OCI-LY3 (cell line): ENCODE results near the gene SLC25A2.
"Not testable (repeated sequence)": the region's sequence is repeated elsewhere in the genome, so short reads cannot be mapped to it uniquely, and the experiment has no call there.

ENCODE experiments used
- H2AFZ ChIP-seq: fragments of 200-600, 300-600 bp; shearing (Covaris generic); 2 replicates; pipeline ENCODE4 v1.6.0; 2014; ENCODE audit warnings: antibody characterized with exemption, low read depth, low read length
- H3K27ac ChIP-seq: fragments of 200-600, 300-600 bp; sonication (generic); 2 replicates; pipeline ENCODE4 v1.5.1; 2014; ENCODE audit warnings: mild to moderate bottlenecking, low read length, moderate library complexity, mixed read lengths
- H3K27me3 ChIP-seq: fragments of 200-600, 300-600 bp; sonication (generic); 2 replicates; pipeline ENCODE4 v1.6.1; 2014; ENCODE audit warnings: low read depth, low read length, mixed read lengths
- H3K36me3 ChIP-seq: fragments of 200-600, 300-600 bp; sonication (generic); replicated peaks from 2 replicates; pipeline ENCODE3; 2014; ENCODE audit warnings: low read depth, low read length, mixed read lengths
- H3K4me1 ChIP-seq: fragments of 300-600, 200-600 bp; sonication (generic); 2 replicates; pipeline ENCODE4 v1.6.1; 2014; ENCODE audit warnings: low read length, mixed read lengths
- H3K4me2 ChIP-seq: fragments of 200-600, 300-600 bp; sonication (generic); 2 replicates; pipeline ENCODE4 v1.6.1; 2014; ENCODE audit warnings: low read length, mixed read lengths
- H3K4me3 ChIP-seq: fragments of 300-600, 200-600 bp; sonication (generic); 2 replicates; pipeline ENCODE4 v1.5.1; 2014; ENCODE audit warnings: antibody characterized with exemption, mild to moderate bottlenecking, low read length, moderate library complexity
- H3K79me2 ChIP-seq: fragments of 300-600, 200-600 bp; shearing (Covaris generic); 2 replicates; pipeline ENCODE4 v1.6.1; 2014; ENCODE audit warnings: mild to moderate bottlenecking, low read length, mixed read lengths
- H3K9ac ChIP-seq: fragments of 300-600, 200-600 bp; shearing (Covaris generic); 2 replicates; pipeline ENCODE4 v1.6.0; 2014; ENCODE audit warnings: mild to moderate bottlenecking, low read length, moderate library complexity
- H3K9me3 ChIP-seq: fragments of 200-600, 300-600 bp; shearing (Covaris generic); 2 replicates; pipeline ENCODE4 v1.6.1; 2014; ENCODE audit warnings: low read length, mixed read lengths; ENCODE audit not compliant: insufficient read depth
- H4K20me1 ChIP-seq: fragments of 200-600, 300-600 bp; sonication (generic); 2 replicates; pipeline ENCODE4 v1.6.1; 2016; ENCODE audit warnings: low read length, mixed read lengths; ENCODE audit not compliant: insufficient read depth
- EZH2phosphoT487 ChIP-seq: fragments of 200-600 bp; shearing (Covaris generic); IDR thresholded peaks from 2 replicates; pipeline ENCODE4 v1.6.1; 2018; ENCODE audit warnings: antibody characterized with exemption, mixed run types, low read depth
- TF ChIP-seq, protein P1 (sequence below): fragments of 200-600, 300-600 bp; sonication (generic); IDR thresholded peaks from 2 replicates; pipeline ENCODE4 v1.5.1; 2014; ENCODE audit warnings: antibody characterized with exemption, low read length, low read depth

The SLC25A2 gene

DNA sequence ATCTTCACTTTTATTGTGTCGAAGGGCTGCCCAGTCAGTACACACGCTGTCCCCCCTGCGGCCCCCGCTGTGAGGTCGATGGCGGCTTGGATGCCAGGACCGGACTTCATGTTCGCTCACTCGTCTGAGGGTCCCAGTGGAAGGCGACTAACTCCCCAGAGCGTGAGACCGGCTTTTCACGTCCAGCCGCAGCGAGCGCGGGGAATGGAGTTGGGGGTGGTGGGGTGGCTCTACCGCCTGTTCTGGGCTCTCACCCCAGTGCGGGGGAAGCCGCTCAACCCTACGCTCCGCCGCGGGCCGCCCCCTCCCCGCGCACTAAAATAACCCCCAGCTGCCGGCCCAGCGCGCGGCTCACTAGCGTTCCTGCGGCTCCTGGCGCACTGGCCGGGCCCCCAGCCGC is at the start of gene SLC25A2:
Gene SLC25A2, minus strand, starts transcription at position 294 of the 400 bp plus-strand sequence. Its CDS starts 184 bp downstream, at position 110.
- Histone ChIP-seq H3K4me2 (no peak within 1 kb of the TSS), H3K36me3 (no peaks in the 10 kb centered on the region), H3K9me3 (no peaks in the 10 kb centered on the region), H3K4me3 (no peak within 1 kb of the TSS), H3K4me1 (no peaks in the 10 kb centered on the region), H3K27ac (no peak within 1 kb of the TSS), H4K20me1 (no peaks in the 10 kb centered on the region), H3K9ac (no peak within 1 kb of the TSS), H2AFZ (no peak within 1 kb of the TSS), H3K79me2 (no peaks in the 10 kb centered on the region), H3K27me3 (no peaks in the 10 kb centered on the region)
- TF ChIP-seq EZH2phosphoT487, result no peak
- TF ChIP-seq, protein P1, sequence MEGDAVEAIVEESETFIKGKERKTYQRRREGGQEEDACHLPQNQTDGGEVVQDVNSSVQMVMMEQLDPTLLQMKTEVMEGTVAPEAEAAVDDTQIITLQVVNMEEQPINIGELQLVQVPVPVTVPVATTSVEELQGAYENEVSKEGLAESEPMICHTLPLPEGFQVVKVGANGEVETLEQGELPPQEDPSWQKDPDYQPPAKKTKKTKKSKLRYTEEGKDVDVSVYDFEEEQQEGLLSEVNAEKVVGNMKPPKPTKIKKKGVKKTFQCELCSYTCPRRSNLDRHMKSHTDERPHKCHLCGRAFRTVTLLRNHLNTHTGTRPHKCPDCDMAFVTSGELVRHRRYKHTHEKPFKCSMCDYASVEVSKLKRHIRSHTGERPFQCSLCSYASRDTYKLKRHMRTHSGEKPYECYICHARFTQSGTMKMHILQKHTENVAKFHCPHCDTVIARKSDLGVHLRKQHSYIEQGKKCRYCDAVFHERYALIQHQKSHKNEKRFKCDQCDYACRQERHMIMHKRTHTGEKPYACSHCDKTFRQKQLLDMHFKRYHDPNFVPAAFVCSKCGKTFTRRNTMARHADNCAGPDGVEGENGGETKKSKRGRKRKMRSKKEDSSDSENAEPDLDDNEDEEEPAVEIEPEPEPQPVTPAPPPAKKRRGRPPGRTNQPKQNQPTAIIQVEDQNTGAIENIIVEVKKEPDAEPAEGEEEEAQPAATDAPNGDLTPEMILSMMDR, result no peak

- Histone ChIP-seq H3K36me3 (no peaks in the 10 kb centered on the region), H2AFZ (no peak overlapping the region), H3K4me2 (no peak overlapping the region), H3K27ac (no peak overlapping the region), H3K4me3 (no peak overlapping the region), H3K79me2 (no peaks in the 10 kb centered on the region), H3K9me3 (no peaks in the 10 kb centered on the region), H4K20me1 (no peaks in the 10 kb centered on the region), H3K27me3 (no peaks in the 10 kb centered on the region), H3K9ac (no peak overlapping the region), H3K4me1 (0 out of 2 replicates have a peak, but pooled peaks cover 3% of the 10 kb centered on the region)
- TF ChIP-seq EZH2phosphoT487, result no peak
- TF ChIP-seq, protein P1, result no peak
Measured at GRCh38 chr5:141351591-141351990, 47.7 kb upstream of the SLC25A2 start.

GRCh38 chr5:141349917-141350619 is 46.2 kb upstream of the SLC25A2 start, which contains the start of gene PCDHGB1:
PCDHGB1 (plus strand) TSS chr5:141350099; CDS start chr5:141350261, 162 bp downstream.
- Histone ChIP-seq H3K27ac (no peak within 1 kb of the TSS), H3K9me3 (no peaks in the 10 kb centered on the region), H3K79me2 (no peaks in the 10 kb centered on the region), H3K27me3 (no peaks in the 10 kb centered on the region), H3K9ac (no peak within 1 kb of the TSS), H3K4me1 (0 out of 2 replicates have a peak, but pooled peaks cover 3% of the 10 kb centered on the region), H3K4me3 (no peak within 1 kb of the TSS), H4K20me1 (no peaks in the 10 kb centered on the region), H3K36me3 (no peaks in the 10 kb centered on the region), H2AFZ (no peak within 1 kb of the TSS), H3K4me2 (no peak within 1 kb of the TSS)
- TF ChIP-seq, protein P1, result no peak
- no peak for TF ChIP-seq EZH2phosphoT487

- H4K20me1 ChIP-seq, H3K9me3 ChIP-seq, H3K79me2 ChIP-seq, H2AFZ ChIP-seq, H3K4me1 ChIP-seq, H3K4me3 ChIP-seq, H3K27ac ChIP-seq, H3K27me3 ChIP-seq, H3K36me3 ChIP-seq, H3K4me2 ChIP-seq, H3K9ac ChIP-seq: not testable (repeated sequence)
Measured at GRCh38 chr5:141346017-141346416, 42.2 kb upstream of the SLC25A2 start.
